ENCODE results near the gene A2M. TPM values are rescaled to one million over a fixed set of nuclear protein-coding genes. Genes with fewer than 3 reads are reported as not detected.

The A2M gene
- total and polyA plus RNA-seq, 2 experiments from 2014 or later = 463 to 567 TPM

GRCh38 chr12:9077152-9078031 is 38.3 kb downstream of the A2M start:
- Histone ChIP-seq H3K9me2 (replicated peaks; ENCODE audit: insufficient read depth) (no peaks in the 10 kb centered on the region), H2AFZ (no peak overlapping the region), H3K79me2 (no peaks in the 10 kb centered on the region), H3K4me3 (no peak overlapping the region), H3K27me3 (no peaks in the 10 kb centered on the region), H3K9me3 (ENCODE audit: low read depth) (no peaks in the 10 kb centered on the region), H3K4me1 (ENCODE audit: insufficient read depth) (peaks cover 6% of the 10 kb centered on the region), H4K20me1 (ENCODE audit: insufficient read depth, poor library complexity, severe bottlenecking) (no peaks in the 10 kb centered on the region), H3K36me3 (replicated peaks; ENCODE audit: insufficient read depth, low read depth) (no peaks in the 10 kb centered on the region), H3K27ac (no peak overlapping the region), H3K4me2 (no peak overlapping the region)
- WGBS (ENCODE audit: low lambda C conversion rate, missing lambda C conversion rate) = 90% methylated on average over 5 of the region's 5 CpGs
- DNase-seq (ENCODE audit: low spot score) = no peak
- TF ChIP-seq, protein P1, sequence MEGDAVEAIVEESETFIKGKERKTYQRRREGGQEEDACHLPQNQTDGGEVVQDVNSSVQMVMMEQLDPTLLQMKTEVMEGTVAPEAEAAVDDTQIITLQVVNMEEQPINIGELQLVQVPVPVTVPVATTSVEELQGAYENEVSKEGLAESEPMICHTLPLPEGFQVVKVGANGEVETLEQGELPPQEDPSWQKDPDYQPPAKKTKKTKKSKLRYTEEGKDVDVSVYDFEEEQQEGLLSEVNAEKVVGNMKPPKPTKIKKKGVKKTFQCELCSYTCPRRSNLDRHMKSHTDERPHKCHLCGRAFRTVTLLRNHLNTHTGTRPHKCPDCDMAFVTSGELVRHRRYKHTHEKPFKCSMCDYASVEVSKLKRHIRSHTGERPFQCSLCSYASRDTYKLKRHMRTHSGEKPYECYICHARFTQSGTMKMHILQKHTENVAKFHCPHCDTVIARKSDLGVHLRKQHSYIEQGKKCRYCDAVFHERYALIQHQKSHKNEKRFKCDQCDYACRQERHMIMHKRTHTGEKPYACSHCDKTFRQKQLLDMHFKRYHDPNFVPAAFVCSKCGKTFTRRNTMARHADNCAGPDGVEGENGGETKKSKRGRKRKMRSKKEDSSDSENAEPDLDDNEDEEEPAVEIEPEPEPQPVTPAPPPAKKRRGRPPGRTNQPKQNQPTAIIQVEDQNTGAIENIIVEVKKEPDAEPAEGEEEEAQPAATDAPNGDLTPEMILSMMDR (IDR thresholded peaks at IDR 0.05; ENCODE audit: poor library complexity) = no peak
- no peak for TF ChIP-seq EZH2 (IDR thresholded peaks at IDR 0.05; ENCODE audit: borderline replicate concordance)
- no peak for TF ChIP-seq EZH2phosphoT487 (IDR thresholded peaks at IDR 0.05; ENCODE audit: low read depth, severe bottlenecking, unreplicated experiment)

GRCh38 chr12:9076733-9077132 is 39.0 kb downstream of the A2M start:
- 64% methylated on average over 4 of the region's 4 CpGs for WGBS (ENCODE audit: low lambda C conversion rate, missing lambda C conversion rate)
- TF ChIP-seq EZH2 (IDR thresholded peaks at IDR 0.05; ENCODE audit: borderline replicate concordance) (no peak), EZH2phosphoT487 (IDR thresholded peaks at IDR 0.05; ENCODE audit: low read depth, severe bottlenecking, unreplicated experiment) (no peak)
- TF ChIP-seq, protein P1 (IDR thresholded peaks at IDR 0.05; ENCODE audit: poor library complexity) = no peak
- no peak overlapping the region for H3K4me2 ChIP-seq

GRCh38 chr12:9075138-9075535 is 40.6 kb downstream of the A2M start:
- H3K9me3 ChIP-seq (ENCODE audit: low read depth) = no peaks in the 10 kb centered on the region
- no peak for DNase-seq (ENCODE audit: low spot score)
- H3K4me3 ChIP-seq = no peak overlapping the region
- H3K4me2 ChIP-seq = no peak overlapping the region
- H3K36me3 ChIP-seq (replicated peaks; ENCODE audit: insufficient read depth, low read depth) = no peaks in the 10 kb centered on the region
- no peaks in the 10 kb centered on the region for H4K20me1 ChIP-seq (ENCODE audit: insufficient read depth, poor library complexity, severe bottlenecking)
- H3K9me2 ChIP-seq (replicated peaks; ENCODE audit: insufficient read depth) = no peaks in the 10 kb centered on the region
- no peaks in the 10 kb centered on the region for H3K79me2 ChIP-seq
- H3K4me1 ChIP-seq (ENCODE audit: insufficient read depth) = peaks cover 6% of the 10 kb centered on the region
- H2AFZ ChIP-seq = no peak overlapping the region
- H3K27me3 ChIP-seq = no peaks in the 10 kb centered on the region
- TF ChIP-seq EZH2 (IDR thresholded peaks at IDR 0.05; ENCODE audit: borderline replicate concordance) = no peak
- TF ChIP-seq, protein P1 (IDR thresholded peaks at IDR 0.05; ENCODE audit: poor library complexity) = no peak
- no peak for TF ChIP-seq EZH2phosphoT487 (IDR thresholded peaks at IDR 0.05; ENCODE audit: low read depth, severe bottlenecking, unreplicated experiment)
- no peak overlapping the region for H3K27ac ChIP-seq
- 97% methylated on average over 1 of the region's 1 CpG for WGBS (ENCODE audit: low lambda C conversion rate, missing lambda C conversion rate)

More at GRCh38 chr12:9076733-9077132, 39.0 kb downstream of the A2M start:
- no peak overlapping the region for H3K4me3 ChIP-seq
- no peak for DNase-seq (ENCODE audit: low spot score)
- H3K27me3 ChIP-seq = no peaks in the 10 kb centered on the region
- H3K9me2 ChIP-seq (replicated peaks; ENCODE audit: insufficient read depth) = no peaks in the 10 kb centered on the region
- H3K27ac ChIP-seq = no peak overlapping the region
- no peaks in the 10 kb centered on the region for H3K9me3 ChIP-seq (ENCODE audit: low read depth)
- peaks cover 6% of the 10 kb centered on the region for H3K4me1 ChIP-seq (ENCODE audit: insufficient read depth)
- H2AFZ ChIP-seq = no peak overlapping the region
- no peaks in the 10 kb centered on the region for H3K36me3 ChIP-seq (replicated peaks; ENCODE audit: insufficient read depth, low read depth)
- H4K20me1 ChIP-seq (ENCODE audit: insufficient read depth, poor library complexity, severe bottlenecking) = no peaks in the 10 kb centered on the region
- H3K79me2 ChIP-seq = no peaks in the 10 kb centered on the region
